HG03097 (cell line): ENCODE results near the gene CNOT9.

ENCODE experiments used
- ATAC-seq: cut with Tn5 transposase; IDR thresholded peaks from one replicate; pipeline ENCODE4 v1.9.1; 2021; ENCODE audit not compliant: unreplicated experiment, low FRiP score

CNOT9 gene

GRCh38 chr2:218577482-218578220 lies 9.0 kb downstream of the CNOT9 start:
- ATAC-seq: no peak

- no peak for ATAC-seq
Measured at GRCh38 chr2:218578272-218578877, 9.7 kb downstream of the CNOT9 start.

- no peak for ATAC-seq
Measured at GRCh38 chr2:218582076-218582475, 13.4 kb downstream of the CNOT9 start.

GRCh38 chr2:218583983-218584850 lies 15.6 kb downstream of the CNOT9 start:
- ATAC-seq: no peak

- ATAC-seq: no peak
Measured at GRCh38 chr2:218585541-218585940, 16.9 kb downstream of the CNOT9 start.

GRCh38 chr2:218605432-218605831 lies 36.8 kb downstream of the CNOT9 start:
- no peak for ATAC-seq

GRCh38 chr2:218607436-218608115 lies 38.9 kb downstream of the CNOT9 start, which contains the start of gene PLCD4:
PLCD4 (plus strand) TSS chr2:218607899; CDS start chr2:218615740, 7,841 bp downstream.
- ATAC-seq: no peak

GRCh38 chr2:218615868-218616315 lies 47.3 kb downstream of the CNOT9 start:
- no peak for ATAC-seq

GRCh38 chr2:218618102-218618860 lies 49.6 kb downstream of the CNOT9 start:
- ATAC-seq: no peak

GRCh38 chr2:218621007-218621406 lies 52.4 kb downstream of the CNOT9 start:
- ATAC-seq: no peak

GRCh38 chr2:218622606-218623365 lies 54.1 kb downstream of the CNOT9 start:
- ATAC-seq: no peak

- ATAC-seq: no peak
Measured at GRCh38 chr2:218623366-218623705, 54.7 kb downstream of the CNOT9 start.

GRCh38 chr2:218626369-218626768 lies 57.7 kb downstream of the CNOT9 start:
- ATAC-seq: no peak

- no peak for ATAC-seq
Measured at GRCh38 chr2:218627939-218628338, 59.3 kb downstream of the CNOT9 start.

- ATAC-seq: no peak
Measured at GRCh38 chr2:218631837-218632236, 63.2 kb downstream of the CNOT9 start.

- no peak for ATAC-seq
Measured at GRCh38 chr2:218635719-218636118, 67.1 kb downstream of the CNOT9 start.

GRCh38 chr2:218638372-218638771 lies 69.7 kb downstream of the CNOT9 start:
- ATAC-seq: no peak

GRCh38 chr2:218642121-218642656 lies 73.5 kb downstream of the CNOT9 start:
- no peak for ATAC-seq

GRCh38 chr2:218642786-218643185 lies 74.1 kb downstream of the CNOT9 start:
- no peak for ATAC-seq
